Endothelial cell of umbilical vein (primary cell): ENCODE measurements around the gene ADAP2. TPM values are rescaled to one million over a fixed set of nuclear protein-coding genes. Genes with fewer than 3 reads are reported as not detected.
A peak's percentile ranks its signal among the peaks of the same experiment; 100 is the strongest.

Source experiments
- BruUV-seq: library from RNA; stranded (reverse); fragments of 400-500 nt; replicated peaks from 2 replicates; lab custom pipeline; 2021; lab: Mats Ljungman, UMichigan
- CTCF ChIA-PET: fragments of 300-600, 350-600 bp; sonication (Branson Sonifier 250); formaldehyde crosslinking; loops from one replicate; lab custom pipeline; 2021; ENCODE audit warnings: antibody characterized with exemption, inconsistent platforms; lab: Charles Lee
- POLR2A ChIA-PET: fragments of 300-600, 350-600 bp; sonication (Branson Sonifier 250); formaldehyde crosslinking; loops from one replicate; lab custom pipeline; 2021; ENCODE audit warnings: antibody characterized with exemption, inconsistent platforms; lab: Charles Lee
- DNase-seq: peaks from one replicate; pipeline ENCODE4 v3.0.0-alpha.2; 2011; ENCODE audit warnings: low read depth, low spot score
- FAIRE-seq: peaks from 2 replicates; lab custom pipeline; 2011; peaks lifted over from hg19 to GRCh38; lab: Jason Lieb, UNC
- H2AFZ ChIP-seq: 2 replicates; pipeline ENCODE4 v1.6.0; 2012; ENCODE audit warnings: low read depth, low read length, control low read depth, inconsistent platforms
- H3K27ac ChIP-seq: 2 replicates; pipeline ENCODE4 v1.5.1; 2011; ENCODE audit warnings: low read depth, mild to moderate bottlenecking, control low read depth, low read length, moderate library complexity; ENCODE audit not compliant: insufficient read depth
- H3K27me3 ChIP-seq, 2 experiments: 2 replicates each; pipeline versions ENCODE4 v1.6.0 to v1.6.1; 2011; ENCODE audit warnings: low read length in 2 of 2, mixed read lengths in 1 of 2; ENCODE audit not compliant: control insufficient read depth in 2 of 2, insufficient read depth in 2 of 2
- H3K36me3 ChIP-seq, 2 experiments: 2 replicates in 1 of 2; 3 replicates in 1 of 2; pipeline ENCODE4 v1.5.1; 2011; ENCODE audit warnings: low read length in 2 of 2, mild to moderate bottlenecking in 1 of 2, moderate library complexity in 1 of 2; ENCODE audit not compliant: control insufficient read depth in 2 of 2, insufficient read depth in 2 of 2; ENCODE audit errors: extremely low read depth in 1 of 2
- H3K4me1 ChIP-seq: 3 replicates; pipeline ENCODE4 v1.5.1; 2011; ENCODE audit warnings: mild to moderate bottlenecking, low read length; ENCODE audit not compliant: control insufficient read depth, insufficient read depth; ENCODE audit errors: extremely low read depth
- H3K4me2 ChIP-seq: 2 replicates; pipeline ENCODE4 v1.6.1; 2011; ENCODE audit warnings: low read length, control low read depth, mixed read lengths; ENCODE audit not compliant: insufficient read depth
- H3K4me3 ChIP-seq, 3 experiments: fragments of 200-600 bp in 1 of 3; sonication (generic), shearing (Covaris generic) in 1 of 3; replicated peaks in 1 of 3; 2 replicates each; pipeline ENCODE4 v1.5.1; 2011 to 2016; ENCODE audit warnings: control low read depth in 3 of 3, low read length in 3 of 3, mild to moderate bottlenecking in 2 of 3, inconsistent platforms in 1 of 3, low read depth in 1 of 3, moderate library complexity in 1 of 3; ENCODE audit not compliant: insufficient read depth in 1 of 3
- H3K79me2 ChIP-seq: 2 replicates; pipeline ENCODE4 v1.6.0; 2012; ENCODE audit warnings: low read length, inconsistent platforms; ENCODE audit not compliant: control insufficient read depth, insufficient read depth
- H3K9ac ChIP-seq: replicated peaks from 2 replicates; pipeline ENCODE3; 2011; ENCODE audit warnings: low read length, control low read depth; ENCODE audit not compliant: insufficient read depth; ENCODE audit errors: extremely low read depth
- H3K9me1 ChIP-seq: replicated peaks from 3 replicates; pipeline ENCODE4 v1.6.0; 2011; ENCODE audit warnings: mild to moderate bottlenecking, low read length; ENCODE audit not compliant: control insufficient read depth, insufficient read depth; ENCODE audit errors: extremely low read depth
- H3K9me3 ChIP-seq: replicated peaks from 2 replicates; pipeline ENCODE4 v1.5.1; 2012; ENCODE audit warnings: low read length, inconsistent platforms; ENCODE audit not compliant: control insufficient read depth, insufficient read depth
- H4K20me1 ChIP-seq: replicated peaks from 2 replicates; pipeline ENCODE3; 2011; ENCODE audit warnings: mild to moderate bottlenecking, low read length; ENCODE audit not compliant: control insufficient read depth, insufficient read depth; ENCODE audit errors: extremely low read depth
- GATA2 ChIP-seq: IDR thresholded peaks from 2 replicates; pipeline ENCODE4 v1.7.0; 2011; ENCODE audit warnings: low read depth, mild to moderate bottlenecking, moderate library complexity, mixed read lengths, low read length; ENCODE audit not compliant: insufficient read length, insufficient read depth
- JUN ChIP-seq: IDR thresholded peaks from 2 replicates; pipeline ENCODE4 v1.6.1; 2011; ENCODE audit warnings: borderline replicate concordance, low read depth; ENCODE audit not compliant: insufficient read length, insufficient read depth
- POLR2A ChIP-seq: IDR thresholded peaks from 2 replicates; pipeline ENCODE4 v1.6.1; 2012; ENCODE audit warnings: low read depth, mild to moderate bottlenecking, control low read depth, low read length
- POLR2AphosphoS5 ChIP-seq: IDR thresholded peaks from 2 replicates; pipeline ENCODE4 v1.6.1; 2012; ENCODE audit warnings: low read depth, mild to moderate bottlenecking, control low read depth, low read length, moderate library complexity; ENCODE audit not compliant: insufficient read depth
- dilution Hi-C: fragments of 300-500 bp; cut with MboI; formaldehyde crosslinking; loops from one replicate; pipeline ENCODE4 v1.15.0; 2019; ENCODE audit warnings: low sequenced_read_pairs; ENCODE audit not compliant: extremely low pct_ligation_motif_present
- intact Hi-C: fragments of 100-400 bp; cut with micrococcal nuclease; formaldehyde crosslinking; loops from one replicate; pipeline ENCODE4 v1.10.0; 2022
- polyA plus RNA-seq, 4 experiments: library from polyadenylated mRNA; depleted of rRNA in 3 of 4; stranded (reverse) in 3 of 4; unstranded in 1 of 4; fragments of >200 nt; gene quantifications; 2 replicates each; pipeline versions ENCODE4 v1.2.1 to v1.2.3, GENCODE V29; 2011 to 2012; ENCODE audit warnings: missing spikeins in 1 of 4
- total RNA-seq: library from RNA; stranded (reverse); gene quantifications from 2 replicates; pipeline ENCODE4 v1.2.3, GENCODE V29; 2021
- TF ChIP-seq, protein P1 (sequence below), 2 donors: IDR thresholded peaks; 1 replicate in 1 of 2; 2 replicates in 1 of 2; pipeline ENCODE4 v1.5.1; 2011; ENCODE audit warnings: low read length in 2 of 2, mild to moderate bottlenecking in 2 of 2, moderate library complexity in 2 of 2, control low read depth in 1 of 2, inconsistent platforms in 1 of 2, low read depth in 1 of 2; ENCODE audit not compliant: insufficient read depth in 1 of 2; ENCODE audit errors: extremely low read depth in 1 of 2

Gene ADAP2
- total and polyA plus RNA-seq, 2 donors (not counting 3 experiments of a cell fraction or from before 2014, with no cell fraction given) = 0.28 to 1.0 TPM

DNA sequence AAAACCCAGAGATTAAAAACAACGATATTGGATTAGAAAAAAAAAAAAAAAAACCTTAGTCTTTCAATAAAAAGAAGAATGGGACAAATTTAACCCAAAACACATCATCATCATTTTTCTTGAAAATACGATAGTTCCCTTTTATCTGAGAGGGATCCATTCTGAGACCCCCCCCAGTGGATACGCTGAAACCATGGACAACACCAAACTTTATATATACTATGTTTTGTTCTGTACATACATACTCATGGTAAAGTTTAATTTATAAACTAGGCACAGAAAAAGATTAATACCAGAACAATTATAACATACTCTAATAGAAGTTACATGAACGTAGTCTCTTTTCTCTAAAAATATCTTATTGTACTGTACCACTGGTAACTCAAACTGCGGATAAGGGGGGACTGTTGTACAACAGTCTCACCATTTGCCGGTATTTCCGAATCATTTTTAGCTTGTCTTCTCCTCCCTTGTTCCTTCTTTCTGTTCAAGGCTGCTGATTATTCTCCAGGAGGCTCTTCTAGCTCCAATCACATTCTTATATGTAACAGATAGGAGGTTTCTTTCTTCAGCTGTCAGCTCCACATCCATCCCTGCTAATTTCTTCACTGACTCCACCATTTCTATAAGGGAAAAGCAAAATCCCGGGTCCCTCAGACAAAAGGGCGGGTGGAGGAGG lies 86.1 kb downstream of the ADAP2 start:
- DNase-seq (no peak), FAIRE-seq (no peak)
- H3K27me3 ChIP-seq = no peaks in the 10 kb centered on the region
- peak overlapping the region; percentile 71 for H3K4me2 ChIP-seq
- H3K9ac ChIP-seq = peak overlapping the region; percentile 41
- POLR2A ChIA-PET = interaction anchor here (0.8 kb wide), 1 partner anchor 87 kb away, joined by 3 read pairs; the partner anchor contains the start of gene NF1
- dilution Hi-C loops = no loop called here
- TF ChIP-seq GATA2 = no peak
- TF ChIP-seq POLR2AphosphoS5 = no peak
- no peak for TF ChIP-seq POLR2A
- no peak for TF ChIP-seq JUN
- peaks cover 0 to 1% of the 10 kb centered on the region in 2 experiments for H3K36me3 ChIP-seq
- H3K4me3 ChIP-seq = peak overlapping the region; percentile 22 to 58 (median 45)
- H3K9me3 ChIP-seq = no peaks in the 10 kb centered on the region
- CTCF ChIA-PET = interaction anchor here (1.0 to 2.0 kb wide), 5 partner anchors 13 to 381 kb away, joined by 3 to 9 read pairs (median 3); no protein-coding TSS in a partner anchor
- no peak overlapping the region for H3K27ac ChIP-seq
- H3K4me1 ChIP-seq = peaks cover 15% of the 10 kb centered on the region
- H4K20me1 ChIP-seq = no peaks in the 10 kb centered on the region
- peak overlapping the region; percentile 79 for H2AFZ ChIP-seq
- intact Hi-C loops = loop anchor here (1.0 kb wide), 1 partner anchor 37 kb away; the partner anchor contains the start of gene RNF135
- H3K79me2 ChIP-seq = no peaks in the 10 kb centered on the region
- no peaks in the 10 kb centered on the region for H3K9me1 ChIP-seq
- TSS peak; percentile 34 for BruUV-seq

DNA sequence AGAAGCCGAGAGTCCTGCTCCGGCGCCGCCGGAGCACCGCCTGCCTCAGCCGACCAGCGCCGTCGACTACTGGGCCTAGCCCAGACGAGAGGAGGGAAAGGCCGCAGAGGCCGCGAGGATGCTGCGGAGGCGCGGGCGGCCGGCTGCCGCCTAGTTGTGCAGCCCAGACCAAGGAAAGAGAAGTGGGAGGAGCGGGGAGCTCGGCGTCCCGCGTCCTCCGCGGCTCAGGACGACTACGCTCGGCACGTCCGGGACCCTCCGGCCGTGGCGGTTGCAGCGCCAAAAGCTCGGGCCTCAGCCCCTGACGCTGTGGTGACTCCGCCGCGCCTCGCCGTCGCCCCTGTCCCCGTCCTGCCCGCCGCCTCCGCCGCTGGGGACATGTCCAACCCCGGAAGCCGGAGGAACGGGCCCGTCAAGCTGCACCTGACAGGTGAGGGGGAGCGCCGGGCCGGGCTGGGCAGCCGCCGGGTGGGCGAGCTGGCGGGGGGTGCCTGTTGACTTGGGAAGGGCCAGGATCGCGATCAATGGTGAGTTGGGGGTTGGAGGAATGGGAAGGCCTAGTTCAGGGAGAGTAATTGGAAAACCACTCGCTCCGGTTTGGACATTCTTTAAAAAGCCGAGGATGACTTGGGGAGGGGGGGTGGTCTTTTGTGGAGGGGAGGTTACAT lies 86.8 kb downstream of the ADAP2 start:
- POLR2A ChIA-PET = interaction anchor here (0.8 kb wide), 1 partner anchor 86 kb away, joined by 3 read pairs; the partner anchor contains the start of gene NF1
- FAIRE-seq (no peak), DNase-seq (peak; percentile 61)
- H3K79me2 ChIP-seq = no peaks in the 10 kb centered on the region
- dilution Hi-C loops = no loop called here
- intact Hi-C loops = loop anchor here (1.0 kb wide), 1 partner anchor 37 kb away; the partner anchor contains the start of gene RNF135
- peak overlapping the region; percentile 41 for H3K9ac ChIP-seq
- CTCF ChIA-PET = interaction anchor here (1.0 to 2.0 kb wide), 5 partner anchors 13 to 381 kb away, joined by 3 to 9 read pairs (median 3); no protein-coding TSS in a partner anchor
- peaks cover 15% of the 10 kb centered on the region for H3K4me1 ChIP-seq
- H3K36me3 ChIP-seq = peaks cover 0 to 1% of the 10 kb centered on the region in 2 experiments
- peak overlapping the region; percentile 71 for H3K4me2 ChIP-seq
- H3K9me1 ChIP-seq = no peaks in the 10 kb centered on the region
- peak overlapping the region; percentile 22 to 58 (median 45) for H3K4me3 ChIP-seq
- H4K20me1 ChIP-seq = no peaks in the 10 kb centered on the region
- peak; percentile 15 for TF ChIP-seq POLR2AphosphoS5
- TF ChIP-seq, protein P1, sequence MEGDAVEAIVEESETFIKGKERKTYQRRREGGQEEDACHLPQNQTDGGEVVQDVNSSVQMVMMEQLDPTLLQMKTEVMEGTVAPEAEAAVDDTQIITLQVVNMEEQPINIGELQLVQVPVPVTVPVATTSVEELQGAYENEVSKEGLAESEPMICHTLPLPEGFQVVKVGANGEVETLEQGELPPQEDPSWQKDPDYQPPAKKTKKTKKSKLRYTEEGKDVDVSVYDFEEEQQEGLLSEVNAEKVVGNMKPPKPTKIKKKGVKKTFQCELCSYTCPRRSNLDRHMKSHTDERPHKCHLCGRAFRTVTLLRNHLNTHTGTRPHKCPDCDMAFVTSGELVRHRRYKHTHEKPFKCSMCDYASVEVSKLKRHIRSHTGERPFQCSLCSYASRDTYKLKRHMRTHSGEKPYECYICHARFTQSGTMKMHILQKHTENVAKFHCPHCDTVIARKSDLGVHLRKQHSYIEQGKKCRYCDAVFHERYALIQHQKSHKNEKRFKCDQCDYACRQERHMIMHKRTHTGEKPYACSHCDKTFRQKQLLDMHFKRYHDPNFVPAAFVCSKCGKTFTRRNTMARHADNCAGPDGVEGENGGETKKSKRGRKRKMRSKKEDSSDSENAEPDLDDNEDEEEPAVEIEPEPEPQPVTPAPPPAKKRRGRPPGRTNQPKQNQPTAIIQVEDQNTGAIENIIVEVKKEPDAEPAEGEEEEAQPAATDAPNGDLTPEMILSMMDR (IDR thresholded peaks at IDR 0.05; ENCODE audit: extremely low read depth in 1 of 2, insufficient read depth in 1 of 2, low read depth in 1 of 2, low read length in 2 of 2) = no peak
- no peak overlapping the region for H3K27ac ChIP-seq
- BruUV-seq = no TSS peak
- H3K9me3 ChIP-seq = no peaks in the 10 kb centered on the region
- no peaks in the 10 kb centered on the region for H3K27me3 ChIP-seq
- peak overlapping the region; percentile 79 for H2AFZ ChIP-seq
